ENCODE measurements around the gene DNAJC22. TPM values are rescaled to one million over a fixed set of nuclear protein-coding genes. Genes with fewer than 3 reads are reported as not detected.

The DNAJC22 gene
- total RNA-seq, 1 donor from 2014 or later = 15.3 TPM

GRCh38 chr12:49345825-49346658 lies 646 bp upstream of the DNAJC22 start:
- DNase-seq (ENCODE audit: low spot score in 2 of 2, unreplicated experiment in 2 of 2) = no peak
- H3K27me3 Mint-ChIP-seq (ENCODE audit: low read depth) = peaks cover 72% of the 10 kb centered on the region
- no peaks in the 10 kb centered on the region for H3K9me3 Mint-ChIP-seq

GRCh38 chr12:49347311-49348193 lies 864 bp downstream of the DNAJC22 start:
- H3K27ac Mint-ChIP-seq = peak overlapping the region; percentile 86
- peak overlapping the region; percentile 67 for H3K4me3 Mint-ChIP-seq
- peaks cover 58% of the 10 kb centered on the region for H3K27me3 Mint-ChIP-seq (ENCODE audit: low read depth)
- peaks cover 39% of the 10 kb centered on the region for H3K4me1 Mint-ChIP-seq
- peaks cover 4% of the 10 kb centered on the region for H3K36me3 Mint-ChIP-seq
- peak; percentile 80 to 96 for DNase-seq (ENCODE audit: low spot score in 2 of 2, unreplicated experiment in 2 of 2)
- H3K9me3 Mint-ChIP-seq = no peaks in the 10 kb centered on the region
- TF ChIP-seq CTCF (IDR thresholded peaks at IDR 0.05; ENCODE audit: unreplicated experiment) = peak; percentile 99

More at GRCh38 chr12:49345825-49346658, 646 bp upstream of the DNAJC22 start:
- peaks cover 2% of the 10 kb centered on the region for H3K36me3 Mint-ChIP-seq
- H3K27ac Mint-ChIP-seq = no peak overlapping the region
- peak overlapping the region; percentile 67 for H3K4me3 Mint-ChIP-seq
- H3K4me1 Mint-ChIP-seq = peaks cover 40% of the 10 kb centered on the region
- TF ChIP-seq CTCF (IDR thresholded peaks at IDR 0.05; ENCODE audit: unreplicated experiment) = no peak

- DNase-seq (ENCODE audit: low spot score in 2 of 2, unreplicated experiment in 2 of 2) = no peak
- no peak overlapping the region for H3K27ac Mint-ChIP-seq
- peaks cover 46% of the 10 kb centered on the region for H3K27me3 Mint-ChIP-seq (ENCODE audit: low read depth)
- H3K4me1 Mint-ChIP-seq = peaks cover 31% of the 10 kb centered on the region
- TF ChIP-seq CTCF (IDR thresholded peaks at IDR 0.05; ENCODE audit: unreplicated experiment) = no peak
- no peaks in the 10 kb centered on the region for H3K9me3 Mint-ChIP-seq
- peak overlapping the region; percentile 67 for H3K4me3 Mint-ChIP-seq
- peaks cover 4% of the 10 kb centered on the region for H3K36me3 Mint-ChIP-seq
Measured at GRCh38 chr12:49348781-49349180, 2.1 kb downstream of the DNAJC22 start.

- TF ChIP-seq CTCF (IDR thresholded peaks at IDR 0.05; ENCODE audit: unreplicated experiment) = no peak
- Mint-ChIP-seq H3K27me3 (ENCODE audit: low read depth) (peaks cover 41% of the 10 kb centered on the region), H3K36me3 (peaks cover 4% of the 10 kb centered on the region), H3K4me1 (peaks cover 29% of the 10 kb centered on the region), H3K27ac (no peak overlapping the region), H3K9me3 (no peaks in the 10 kb centered on the region), H3K4me3 (no peak overlapping the region)
- no peak for DNase-seq (ENCODE audit: low spot score in 2 of 2, unreplicated experiment in 2 of 2)
Measured at GRCh38 chr12:49349266-49349665, 2.6 kb downstream of the DNAJC22 start.

- Mint-ChIP-seq H3K4me1 (peaks cover 11% of the 10 kb centered on the region), H3K36me3 (peaks cover 4% of the 10 kb centered on the region), H3K9me3 (no peaks in the 10 kb centered on the region), H3K27ac (no peak overlapping the region), H3K4me3 (no peak overlapping the region), H3K27me3 (ENCODE audit: low read depth) (peaks cover 11% of the 10 kb centered on the region)
- TF ChIP-seq CTCF (IDR thresholded peaks at IDR 0.05; ENCODE audit: unreplicated experiment) = no peak
- DNase-seq (ENCODE audit: low spot score in 2 of 2, unreplicated experiment in 2 of 2) = no peak
Measured at GRCh38 chr12:49352351-49352750, 5.7 kb downstream of the DNAJC22 start.
